ENCODE data around the gene SPSB1.

Gene SPSB1

DNA sequence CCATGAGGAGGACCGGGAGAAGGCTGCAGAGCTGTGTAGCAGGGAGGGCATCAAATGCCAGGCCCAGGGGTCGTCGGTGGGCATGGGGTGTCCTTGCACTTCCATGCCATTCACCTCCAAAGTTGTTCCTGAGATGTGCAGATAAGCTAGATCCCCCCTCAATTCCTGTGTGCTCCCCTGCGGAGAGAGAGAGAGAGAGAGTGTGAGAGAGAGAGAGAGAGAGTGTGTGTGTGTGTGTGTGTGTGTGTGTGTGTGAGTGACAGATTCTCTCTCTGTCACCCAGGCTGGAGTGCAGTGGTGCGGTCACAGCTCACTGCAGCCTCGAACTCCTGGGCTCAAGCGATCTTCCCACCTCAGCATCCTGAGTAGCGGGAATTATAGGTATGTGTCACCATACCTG lies 16.4 kb downstream of the SPSB1 start:
- H3K27ac ChIP-seq (replicated peaks) = no peak overlapping the region
- H3K27me3 ChIP-seq (ENCODE audit: insufficient read depth, poor library complexity, severe bottlenecking) = no peaks in the 10 kb centered on the region
- DNase-seq (ENCODE audit: low read depth in 1 of 2, low spot score in 1 of 2) = no peak
- H3K4me3 ChIP-seq (replicated peaks; ENCODE audit: insufficient read depth, low read length) = no peak overlapping the region
- TF ChIP-seq SPI1 (IDR thresholded peaks at IDR 0.05; ENCODE audit: borderline replicate concordance, low read depth) = no peak
- TF ChIP-seq, protein P1, sequence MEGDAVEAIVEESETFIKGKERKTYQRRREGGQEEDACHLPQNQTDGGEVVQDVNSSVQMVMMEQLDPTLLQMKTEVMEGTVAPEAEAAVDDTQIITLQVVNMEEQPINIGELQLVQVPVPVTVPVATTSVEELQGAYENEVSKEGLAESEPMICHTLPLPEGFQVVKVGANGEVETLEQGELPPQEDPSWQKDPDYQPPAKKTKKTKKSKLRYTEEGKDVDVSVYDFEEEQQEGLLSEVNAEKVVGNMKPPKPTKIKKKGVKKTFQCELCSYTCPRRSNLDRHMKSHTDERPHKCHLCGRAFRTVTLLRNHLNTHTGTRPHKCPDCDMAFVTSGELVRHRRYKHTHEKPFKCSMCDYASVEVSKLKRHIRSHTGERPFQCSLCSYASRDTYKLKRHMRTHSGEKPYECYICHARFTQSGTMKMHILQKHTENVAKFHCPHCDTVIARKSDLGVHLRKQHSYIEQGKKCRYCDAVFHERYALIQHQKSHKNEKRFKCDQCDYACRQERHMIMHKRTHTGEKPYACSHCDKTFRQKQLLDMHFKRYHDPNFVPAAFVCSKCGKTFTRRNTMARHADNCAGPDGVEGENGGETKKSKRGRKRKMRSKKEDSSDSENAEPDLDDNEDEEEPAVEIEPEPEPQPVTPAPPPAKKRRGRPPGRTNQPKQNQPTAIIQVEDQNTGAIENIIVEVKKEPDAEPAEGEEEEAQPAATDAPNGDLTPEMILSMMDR (IDR thresholded peaks at IDR 0.05; ENCODE audit: insufficient read depth, low read length) = no peak

DNA sequence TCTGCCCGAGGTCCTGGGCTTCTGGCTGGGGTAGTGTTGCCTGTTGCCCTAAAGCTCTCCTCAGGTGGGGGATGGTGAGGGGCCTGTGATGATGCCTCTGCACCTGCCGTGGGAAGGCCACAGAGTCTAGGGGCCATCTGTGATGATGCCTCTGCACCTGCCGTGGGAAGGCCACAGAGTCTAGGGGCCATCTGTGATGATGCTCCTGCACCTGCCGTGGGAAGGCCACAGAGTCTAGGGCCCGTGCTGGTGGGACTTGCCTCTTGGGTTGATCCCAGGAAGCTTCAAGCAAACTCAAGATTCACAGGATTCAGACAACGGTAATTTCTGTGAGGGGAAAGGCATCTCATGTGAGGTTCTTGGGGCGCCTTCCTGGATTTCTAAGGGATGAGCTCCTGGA lies 17.3 kb downstream of the SPSB1 start:
- DNase-seq (ENCODE audit: low read depth in 1 of 2, low spot score in 1 of 2) = no peak
- TF ChIP-seq POLR2AphosphoS5 (IDR thresholded peaks at IDR 0.05; ENCODE audit: low read depth) (no peak), GABPA (IDR thresholded peaks at IDR 0.05; ENCODE audit: low read depth) (no peak), SPI1 (IDR thresholded peaks at IDR 0.05; ENCODE audit: borderline replicate concordance, low read depth) (no peak)
- TF ChIP-seq, protein P1 (IDR thresholded peaks at IDR 0.05; ENCODE audit: insufficient read depth, low read length) = no peak
- TF ChIP-seq, protein P2, sequence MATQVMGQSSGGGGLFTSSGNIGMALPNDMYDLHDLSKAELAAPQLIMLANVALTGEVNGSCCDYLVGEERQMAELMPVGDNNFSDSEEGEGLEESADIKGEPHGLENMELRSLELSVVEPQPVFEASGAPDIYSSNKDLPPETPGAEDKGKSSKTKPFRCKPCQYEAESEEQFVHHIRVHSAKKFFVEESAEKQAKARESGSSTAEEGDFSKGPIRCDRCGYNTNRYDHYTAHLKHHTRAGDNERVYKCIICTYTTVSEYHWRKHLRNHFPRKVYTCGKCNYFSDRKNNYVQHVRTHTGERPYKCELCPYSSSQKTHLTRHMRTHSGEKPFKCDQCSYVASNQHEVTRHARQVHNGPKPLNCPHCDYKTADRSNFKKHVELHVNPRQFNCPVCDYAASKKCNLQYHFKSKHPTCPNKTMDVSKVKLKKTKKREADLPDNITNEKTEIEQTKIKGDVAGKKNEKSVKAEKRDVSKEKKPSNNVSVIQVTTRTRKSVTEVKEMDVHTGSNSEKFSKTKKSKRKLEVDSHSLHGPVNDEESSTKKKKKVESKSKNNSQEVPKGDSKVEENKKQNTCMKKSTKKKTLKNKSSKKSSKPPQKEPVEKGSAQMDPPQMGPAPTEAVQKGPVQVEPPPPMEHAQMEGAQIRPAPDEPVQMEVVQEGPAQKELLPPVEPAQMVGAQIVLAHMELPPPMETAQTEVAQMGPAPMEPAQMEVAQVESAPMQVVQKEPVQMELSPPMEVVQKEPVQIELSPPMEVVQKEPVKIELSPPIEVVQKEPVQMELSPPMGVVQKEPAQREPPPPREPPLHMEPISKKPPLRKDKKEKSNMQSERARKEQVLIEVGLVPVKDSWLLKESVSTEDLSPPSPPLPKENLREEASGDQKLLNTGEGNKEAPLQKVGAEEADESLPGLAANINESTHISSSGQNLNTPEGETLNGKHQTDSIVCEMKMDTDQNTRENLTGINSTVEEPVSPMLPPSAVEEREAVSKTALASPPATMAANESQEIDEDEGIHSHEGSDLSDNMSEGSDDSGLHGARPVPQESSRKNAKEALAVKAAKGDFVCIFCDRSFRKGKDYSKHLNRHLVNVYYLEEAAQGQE (IDR thresholded peaks at IDR 0.05; ENCODE audit: insufficient replicate concordance, low read depth) = no peak
- H3K27me3 ChIP-seq (ENCODE audit: insufficient read depth, poor library complexity, severe bottlenecking) = no peaks in the 10 kb centered on the region
- no peak overlapping the region for H3K4me3 ChIP-seq (replicated peaks; ENCODE audit: insufficient read depth, low read length)
- H3K27ac ChIP-seq (replicated peaks) = no peak overlapping the region

DNA sequence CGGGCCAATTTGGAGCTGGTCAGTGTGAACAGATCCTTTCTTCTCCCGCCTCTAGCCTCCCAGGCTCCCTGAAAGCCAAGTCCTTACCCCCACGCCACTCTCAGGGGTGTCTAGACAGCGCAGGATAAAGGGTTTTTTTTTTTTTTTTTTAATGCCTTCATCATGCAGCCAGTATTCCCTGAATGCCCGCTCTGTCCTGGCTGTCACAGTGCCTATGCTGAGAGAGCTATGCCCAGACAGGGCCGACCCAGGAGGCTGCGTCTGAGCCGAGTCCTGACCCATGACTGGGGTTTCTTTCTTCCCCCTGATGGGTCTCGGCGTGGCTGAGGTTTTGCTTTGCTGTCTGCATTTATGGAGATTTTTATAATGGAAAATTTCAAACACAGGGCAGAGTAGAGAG lies 18.3 kb downstream of the SPSB1 start:
- H3K27ac ChIP-seq (replicated peaks) = no peak overlapping the region
- no peak for DNase-seq (ENCODE audit: low read depth in 1 of 2, low spot score in 1 of 2)
- H3K27me3 ChIP-seq (ENCODE audit: insufficient read depth, poor library complexity, severe bottlenecking) = no peaks in the 10 kb centered on the region
- no peak overlapping the region for H3K4me3 ChIP-seq (replicated peaks; ENCODE audit: insufficient read depth, low read length)
- TF ChIP-seq, protein P1 (IDR thresholded peaks at IDR 0.05; ENCODE audit: insufficient read depth, low read length) = no peak
- no peak for TF ChIP-seq GABPA (IDR thresholded peaks at IDR 0.05; ENCODE audit: low read depth)
- TF ChIP-seq, protein P2 (IDR thresholded peaks at IDR 0.05; ENCODE audit: insufficient replicate concordance, low read depth) = no peak
- no peak for TF ChIP-seq SPI1 (IDR thresholded peaks at IDR 0.05; ENCODE audit: borderline replicate concordance, low read depth)
- no peak for TF ChIP-seq POLR2AphosphoS5 (IDR thresholded peaks at IDR 0.05; ENCODE audit: low read depth)

DNA sequence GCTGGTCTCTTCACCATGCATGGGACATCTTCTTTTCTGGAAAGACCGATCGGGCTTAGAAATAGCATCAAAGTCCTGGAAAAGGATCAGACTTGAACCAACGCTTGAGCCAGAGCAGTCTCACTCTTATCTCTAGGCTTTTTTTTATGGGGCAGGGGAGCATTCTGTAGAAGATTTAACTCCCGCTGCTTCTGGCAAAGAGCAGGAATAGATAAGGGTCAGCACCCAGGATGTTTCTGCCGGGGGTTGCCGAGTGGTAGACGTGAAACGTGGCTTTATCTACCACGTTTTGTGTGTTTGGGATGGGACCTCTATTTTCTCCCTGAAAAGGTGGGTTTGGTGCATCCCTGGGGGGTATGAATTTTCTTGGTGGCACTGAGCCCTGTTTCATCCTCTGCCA lies 18.8 kb downstream of the SPSB1 start:
- TF ChIP-seq POLR2AphosphoS5 (IDR thresholded peaks at IDR 0.05; ENCODE audit: low read depth) = no peak
- TF ChIP-seq, protein P2 (IDR thresholded peaks at IDR 0.05; ENCODE audit: insufficient replicate concordance, low read depth) = no peak
- no peak for TF ChIP-seq GABPA (IDR thresholded peaks at IDR 0.05; ENCODE audit: low read depth)
- TF ChIP-seq, protein P1 (IDR thresholded peaks at IDR 0.05; ENCODE audit: insufficient read depth, low read length) = no peak
- H3K27me3 ChIP-seq (ENCODE audit: insufficient read depth, poor library complexity, severe bottlenecking) = no peaks in the 10 kb centered on the region
- no peak overlapping the region for H3K4me3 ChIP-seq (replicated peaks; ENCODE audit: insufficient read depth, low read length)
- no peak for DNase-seq (ENCODE audit: low read depth in 1 of 2, low spot score in 1 of 2)
- H3K27ac ChIP-seq (replicated peaks) = no peak overlapping the region

Measured in HL-60 (cell line).